ENCODE results near the gene DBN1. TPM values are rescaled to one million over a fixed set of nuclear protein-coding genes. Genes with fewer than 3 reads are reported as not detected.

Gene DBN1
- total RNA-seq, 1 experiment from 2014 or later: 144 TPM

DNA sequence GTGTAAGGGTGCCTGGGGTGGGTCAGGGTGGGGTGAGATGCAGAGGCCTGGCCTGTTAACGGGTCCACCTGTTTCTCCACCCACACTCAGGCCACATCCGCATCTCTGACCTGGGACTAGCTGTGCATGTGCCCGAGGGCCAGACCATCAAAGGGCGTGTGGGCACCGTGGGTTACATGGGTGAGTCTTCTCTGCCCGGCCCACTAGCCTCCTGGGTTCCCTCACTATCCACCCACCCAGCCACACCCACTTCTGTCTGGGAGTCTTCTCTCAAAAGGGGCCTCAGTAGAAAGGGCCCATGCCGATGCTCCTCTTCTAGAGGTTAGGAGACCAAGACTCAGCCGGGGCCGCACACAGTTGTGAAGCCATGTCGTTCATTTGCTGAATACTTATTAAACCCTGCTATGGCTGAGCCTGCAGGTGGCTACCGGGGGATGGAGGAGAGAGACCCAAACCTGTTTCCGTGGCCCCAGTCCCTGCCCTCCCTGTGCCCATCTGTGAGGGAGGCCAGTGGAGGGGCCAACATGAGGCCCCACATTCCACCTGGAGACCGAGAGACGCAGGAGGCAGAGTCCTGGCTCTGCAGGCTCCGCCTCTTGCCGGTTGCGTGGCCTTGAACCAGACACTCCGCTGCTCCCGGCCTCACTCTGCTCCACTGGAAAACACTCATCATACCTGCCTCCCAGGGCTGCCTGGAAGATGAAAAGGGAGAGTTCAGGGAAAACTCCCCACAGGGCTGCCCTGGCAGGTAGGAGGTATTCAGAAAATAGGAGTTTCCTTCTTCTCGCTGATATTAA is 38.3 kb downstream of the DBN1 start:
- 0 out of 2 replicates have a peak, but pooled peaks cover 3% of the 10 kb centered on the region for H3K4me1 ChIP-seq
- Mint-ChIP-seq H3K4me3 (ENCODE audit: unreplicated experiment) (no peak overlapping the region), H3K9me3 (ENCODE audit: unreplicated experiment) (no peaks in the 10 kb centered on the region), H3K36me3 (ENCODE audit: insufficient read depth, unreplicated experiment) (peaks cover 35% of the 10 kb centered on the region), H3K27me3 (ENCODE audit: insufficient read depth, unreplicated experiment) (no peaks in the 10 kb centered on the region), H3K4me1 (ENCODE audit: low read depth, unreplicated experiment) (no peaks in the 10 kb centered on the region), H3K27ac (ENCODE audit: unreplicated experiment) (no peak overlapping the region)
- no peak for DNase-seq
- no TSS peak for BruUV-seq (replicated peaks)
- peaks cover 5% of the 10 kb centered on the region for H3K36me3 ChIP-seq (ENCODE audit: control insufficient read depth, insufficient read depth, low read length)
- POLR2A ChIA-PET: interaction anchor here (0.5 kb wide), 1 partner anchor 9 kb away, joined by 6 read pairs; the partner anchor contains the start of gene GRK6
- intact Hi-C loops (cut with micrococcal nuclease; ENCODE audit: unreplicated experiment): no loop called here
- TF ChIP-seq, protein P1, sequence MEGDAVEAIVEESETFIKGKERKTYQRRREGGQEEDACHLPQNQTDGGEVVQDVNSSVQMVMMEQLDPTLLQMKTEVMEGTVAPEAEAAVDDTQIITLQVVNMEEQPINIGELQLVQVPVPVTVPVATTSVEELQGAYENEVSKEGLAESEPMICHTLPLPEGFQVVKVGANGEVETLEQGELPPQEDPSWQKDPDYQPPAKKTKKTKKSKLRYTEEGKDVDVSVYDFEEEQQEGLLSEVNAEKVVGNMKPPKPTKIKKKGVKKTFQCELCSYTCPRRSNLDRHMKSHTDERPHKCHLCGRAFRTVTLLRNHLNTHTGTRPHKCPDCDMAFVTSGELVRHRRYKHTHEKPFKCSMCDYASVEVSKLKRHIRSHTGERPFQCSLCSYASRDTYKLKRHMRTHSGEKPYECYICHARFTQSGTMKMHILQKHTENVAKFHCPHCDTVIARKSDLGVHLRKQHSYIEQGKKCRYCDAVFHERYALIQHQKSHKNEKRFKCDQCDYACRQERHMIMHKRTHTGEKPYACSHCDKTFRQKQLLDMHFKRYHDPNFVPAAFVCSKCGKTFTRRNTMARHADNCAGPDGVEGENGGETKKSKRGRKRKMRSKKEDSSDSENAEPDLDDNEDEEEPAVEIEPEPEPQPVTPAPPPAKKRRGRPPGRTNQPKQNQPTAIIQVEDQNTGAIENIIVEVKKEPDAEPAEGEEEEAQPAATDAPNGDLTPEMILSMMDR (IDR thresholded peaks at IDR 0.05; ENCODE audit: insufficient read depth in 1 of 2, low read depth in 1 of 2, low read length in 1 of 2, severe bottlenecking in 1 of 2, unreplicated experiment in 1 of 2): no peak
- no peaks in the 10 kb centered on the region for H3K27me3 ChIP-seq (replicated peaks; ENCODE audit: control insufficient read depth, insufficient read depth, low read length)
- H3K4me3 ChIP-seq (ENCODE audit: low read depth, low read length): no peak overlapping the region
- H3K9me3 ChIP-seq: no peaks in the 10 kb centered on the region
- CTCF ChIA-PET: no interaction called here

GRCh38 chr5:177434437-177434836 is 39.0 kb downstream of the DBN1 start:
- peaks cover 34% of the 10 kb centered on the region for H3K36me3 Mint-ChIP-seq (ENCODE audit: insufficient read depth, unreplicated experiment)
- no peaks in the 10 kb centered on the region for H3K9me3 Mint-ChIP-seq (ENCODE audit: unreplicated experiment)
- BruUV-seq (replicated peaks): no TSS peak
- no peaks in the 10 kb centered on the region for H3K27me3 Mint-ChIP-seq (ENCODE audit: insufficient read depth, unreplicated experiment)
- ChIA-PET POLR2A (interaction anchor here (0.5 to 0.6 kb wide), 2 partner anchors 8 to 31 kb away, joined by 3 to 6 read pairs; partner anchors contain the start of gene GRK6), CTCF (no interaction called here)
- Histone ChIP-seq H3K4me3 (ENCODE audit: low read depth, low read length) (no peak overlapping the region), H3K36me3 (ENCODE audit: control insufficient read depth, insufficient read depth, low read length) (peaks cover 5% of the 10 kb centered on the region), H3K4me1 (0 out of 2 replicates have a peak, but pooled peaks cover 3% of the 10 kb centered on the region), H3K9me3 (no peaks in the 10 kb centered on the region), H3K27me3 (replicated peaks; ENCODE audit: control insufficient read depth, insufficient read depth, low read length) (no peaks in the 10 kb centered on the region)
- no peak for DNase-seq
- H3K4me1 Mint-ChIP-seq (ENCODE audit: low read depth, unreplicated experiment): no peaks in the 10 kb centered on the region
- intact Hi-C loops (cut with micrococcal nuclease; ENCODE audit: unreplicated experiment): no loop called here
- TF ChIP-seq, protein P1 (IDR thresholded peaks at IDR 0.05; ENCODE audit: insufficient read depth in 1 of 2, low read depth in 1 of 2, low read length in 1 of 2, severe bottlenecking in 1 of 2, unreplicated experiment in 1 of 2): no peak
- no peak overlapping the region for H3K27ac Mint-ChIP-seq (ENCODE audit: unreplicated experiment)
- H3K4me3 Mint-ChIP-seq (ENCODE audit: unreplicated experiment): no peak overlapping the region

- TF ChIP-seq, protein P1 (IDR thresholded peaks at IDR 0.05; ENCODE audit: insufficient read depth in 1 of 2, low read depth in 1 of 2, low read length in 1 of 2, severe bottlenecking in 1 of 2, unreplicated experiment in 1 of 2): no peak
- intact Hi-C loops (cut with micrococcal nuclease; ENCODE audit: unreplicated experiment): no loop called here
- H3K36me3 Mint-ChIP-seq (ENCODE audit: insufficient read depth, unreplicated experiment): peaks cover 34% of the 10 kb centered on the region
- no peaks in the 10 kb centered on the region for H3K4me1 Mint-ChIP-seq (ENCODE audit: low read depth, unreplicated experiment)
- Histone ChIP-seq H3K4me1 (0 out of 2 replicates have a peak, but pooled peaks cover 3% of the 10 kb centered on the region), H3K36me3 (ENCODE audit: control insufficient read depth, insufficient read depth, low read length) (peaks cover 5% of the 10 kb centered on the region), H3K9me3 (no peaks in the 10 kb centered on the region), H3K4me3 (ENCODE audit: low read depth, low read length) (no peak overlapping the region), H3K27me3 (replicated peaks; ENCODE audit: control insufficient read depth, insufficient read depth, low read length) (no peaks in the 10 kb centered on the region)
- DNase-seq: no peak
- H3K4me3 Mint-ChIP-seq (ENCODE audit: unreplicated experiment): no peak overlapping the region
- no TSS peak for BruUV-seq (replicated peaks)
- no peaks in the 10 kb centered on the region for H3K27me3 Mint-ChIP-seq (ENCODE audit: insufficient read depth, unreplicated experiment)
- H3K9me3 Mint-ChIP-seq (ENCODE audit: unreplicated experiment): no peaks in the 10 kb centered on the region
- ChIA-PET CTCF (no interaction called here), POLR2A (interaction anchor here (0.6 kb wide), 1 partner anchor 30 kb away, joined by 3 read pairs; no protein-coding TSS in a partner anchor)
- H3K27ac Mint-ChIP-seq (ENCODE audit: unreplicated experiment): no peak overlapping the region
Measured at GRCh38 chr5:177433658-177434217, 39.7 kb downstream of the DBN1 start.

Measured in Caco-2 (cell line).